H9 (cell line): ENCODE data around the gene PRRC2B. TPM values are rescaled to one million over a fixed set of nuclear protein-coding genes. Genes with fewer than 3 reads are reported as not detected.

ENCODE experiments used
- DNase-seq: peaks from one replicate; pipeline ENCODE4 v3.0.0-alpha.2; 2017
- H2AFZ ChIP-seq: one replicate; pipeline ENCODE4 v1.6.1; 2013; ENCODE audit warnings: mild to moderate bottlenecking, low read length, control low read depth, moderate library complexity
- H2AK5ac ChIP-seq: 2 replicates; pipeline ENCODE4 v1.6.1; 2013; ENCODE audit warnings: low read length, control low read depth, mixed read lengths; ENCODE audit not compliant: insufficient read length
- H2BK120ac ChIP-seq: one replicate; pipeline ENCODE4 v1.6.1; 2013; ENCODE audit warnings: low read depth, mild to moderate bottlenecking, low read length, control low read depth, inconsistent platforms; ENCODE audit not compliant: poor library complexity, severe bottlenecking
- H2BK12ac ChIP-seq: 2 replicates; pipeline ENCODE4 v1.6.1; 2013; ENCODE audit warnings: low read length, control low read depth, mixed read lengths, low read depth; ENCODE audit not compliant: insufficient read length
- H2BK15ac ChIP-seq: 2 replicates; pipeline ENCODE4 v1.6.1; 2013; ENCODE audit warnings: low read depth, low read length, control low read depth
- H2BK20ac ChIP-seq: one replicate; pipeline ENCODE4 v1.6.1; 2013; ENCODE audit warnings: low read depth, mild to moderate bottlenecking, low read length, control low read depth, inconsistent platforms; ENCODE audit not compliant: poor library complexity, severe bottlenecking
- H2BK5ac ChIP-seq: 2 replicates; pipeline ENCODE4 v1.6.1; 2013; ENCODE audit warnings: low read length, control low read depth, mixed read lengths; ENCODE audit not compliant: insufficient read length
- H3K14ac ChIP-seq: 2 replicates; pipeline ENCODE4 v1.6.1; 2013; ENCODE audit warnings: low read length, control low read depth; ENCODE audit not compliant: insufficient read depth
- H3K18ac ChIP-seq: 2 replicates; pipeline ENCODE4 v1.6.1; 2013; ENCODE audit warnings: low read depth, mild to moderate bottlenecking, mixed read lengths, low read length, control low read depth; ENCODE audit not compliant: insufficient read length
- H3K23ac ChIP-seq: 2 replicates; pipeline ENCODE4 v1.6.1; 2013; ENCODE audit warnings: low read length, control low read depth, mixed read lengths, low read depth; ENCODE audit not compliant: insufficient read length
- H3K23me2 ChIP-seq: 2 replicates; pipeline ENCODE4 v1.6.1; 2013; ENCODE audit warnings: low read depth, mild to moderate bottlenecking, mixed read lengths, low read length, control low read depth; ENCODE audit not compliant: insufficient read length, poor library complexity, severe bottlenecking
- H3K27ac ChIP-seq: 2 replicates; pipeline ENCODE4 v1.5.1; 2013; ENCODE audit warnings: low read length, control low read depth, mixed read lengths, low read depth; ENCODE audit not compliant: insufficient read length
- H3K27me3 ChIP-seq: 2 replicates; pipeline ENCODE4 v1.6.1; 2013; ENCODE audit warnings: low read length, control low read depth, inconsistent platforms; ENCODE audit not compliant: insufficient read depth
- H3K4ac ChIP-seq: 2 replicates; pipeline ENCODE4 v1.6.1; 2013; ENCODE audit warnings: low read depth, mild to moderate bottlenecking, control low read depth, inconsistent platforms, low read length, moderate library complexity
- H3K4me1 ChIP-seq: 2 replicates; pipeline ENCODE4 v1.6.1; 2013; ENCODE audit warnings: low read length, control low read depth, inconsistent platforms; ENCODE audit not compliant: insufficient read depth
- H3K4me2 ChIP-seq: 2 replicates; pipeline ENCODE4 v1.6.1; 2013; ENCODE audit warnings: low read length, control low read depth, mixed read lengths; ENCODE audit not compliant: insufficient read length, insufficient read depth
- H3K56ac ChIP-seq: 2 replicates; pipeline ENCODE4 v1.6.1; 2013; ENCODE audit warnings: low read depth, mild to moderate bottlenecking, mixed read lengths, low read length, control low read depth; ENCODE audit not compliant: insufficient read length
- H3K79me1 ChIP-seq: 2 replicates; pipeline ENCODE4 v1.6.1; 2013; ENCODE audit warnings: low read depth, mild to moderate bottlenecking, moderate library complexity, low read length, control low read depth, inconsistent platforms; ENCODE audit not compliant: insufficient read depth, poor library complexity, severe bottlenecking
- H3K79me2 ChIP-seq: 2 replicates; pipeline ENCODE4 v1.6.1; 2013; ENCODE audit warnings: low read length, control low read depth, inconsistent platforms; ENCODE audit not compliant: insufficient read depth
- H3K9ac ChIP-seq: 2 replicates; pipeline ENCODE4 v1.6.1; 2013; ENCODE audit warnings: low read length, control low read depth, mixed read lengths; ENCODE audit not compliant: insufficient read length; ENCODE audit errors: extremely low read depth
- H3K9me3 ChIP-seq: one replicate; pipeline ENCODE4 v1.6.1; 2013; ENCODE audit warnings: low read depth, low read length, inconsistent platforms; ENCODE audit not compliant: control insufficient read depth
- H3T11ph ChIP-seq: one replicate; pipeline ENCODE4 v1.6.1; 2013; ENCODE audit warnings: mild to moderate bottlenecking, low read length, control low read depth, inconsistent platforms
- H4K20me1 ChIP-seq: one replicate; pipeline ENCODE4 v1.6.1; 2013; ENCODE audit not compliant: control insufficient read depth, insufficient read length, insufficient read depth
- H4K5ac ChIP-seq: 2 replicates; pipeline ENCODE4 v1.6.1; 2013; ENCODE audit warnings: low read depth, mild to moderate bottlenecking, mixed read lengths, low read length, control low read depth; ENCODE audit not compliant: insufficient read length
- H4K8ac ChIP-seq: replicated peaks from 2 replicates; pipeline ENCODE4 v1.6.1; 2013; ENCODE audit warnings: low read length, control low read depth, mixed read lengths, low read depth; ENCODE audit not compliant: insufficient read length
- H4K91ac ChIP-seq: 2 replicates; pipeline ENCODE4 v1.6.1; 2013; ENCODE audit warnings: low read depth, mild to moderate bottlenecking, moderate library complexity, mixed read lengths, low read length, control low read depth; ENCODE audit not compliant: insufficient read length
- H3K27ac Mint-ChIP-seq, 3 experiments: 2 replicates in 2 of 3; 3 replicates in 1 of 3; pipeline ENCODE4 v1.8.0; 2020 to 2021; ENCODE audit warnings: mixed read lengths in 3 of 3, mild to moderate bottlenecking in 1 of 3, moderate library complexity in 1 of 3
- H3K27me3 Mint-ChIP-seq: 2 replicates; pipeline ENCODE4 v1.8.0; 2021; ENCODE audit warnings: low read depth, mild to moderate bottlenecking, moderate library complexity, mixed read lengths
- H3K36me3 Mint-ChIP-seq, 3 experiments: 2 replicates in 2 of 3; 3 replicates in 1 of 3; pipeline ENCODE4 v1.8.0; 2020 to 2021; ENCODE audit warnings: low read depth in 3 of 3, mixed read lengths in 3 of 3; ENCODE audit not compliant: insufficient read depth in 1 of 3
- H3K4me1 Mint-ChIP-seq, 2 experiments: 2 replicates each; pipeline ENCODE4 v1.8.0; 2020; ENCODE audit warnings: mixed read lengths in 2 of 2
- H3K4me3 Mint-ChIP-seq, 2 experiments: 2 replicates in 1 of 2; 3 replicates in 1 of 2; pipeline ENCODE4 v1.8.0; 2020 to 2021; ENCODE audit warnings: mild to moderate bottlenecking in 2 of 2, mixed read lengths in 2 of 2, moderate library complexity in 1 of 2
- H3K9me3 Mint-ChIP-seq, 2 experiments: 2 replicates in 1 of 2; 3 replicates in 1 of 2; pipeline ENCODE4 v1.8.0; 2020; ENCODE audit warnings: mild to moderate bottlenecking in 2 of 2, mixed read lengths in 2 of 2, moderate library complexity in 1 of 2
- CTCF ChIP-seq: fragments of 200-600 bp; sonication (generic); conservative IDR thresholded peaks from 3 replicates; pipeline ENCODE4 v1.8.0; 2021; ENCODE audit warnings: antibody characterized with exemption, mild to moderate bottlenecking
- WGBS: extraction: QIAGEN DNeasy Blood & Tissue Kit; methylation state at CpG from one replicate; pipeline ENCODE4 v1.1.7; 2013; ENCODE audit warnings: missing lambda C conversion rate, low lambda C conversion rate, mixed read lengths; ENCODE audit not compliant: insufficient read length; ENCODE audit errors: extremely low coverage; 5-methylcytosine and 5-hydroxymethylcytosine counted together
- total RNA-seq: library from RNA; stranded (reverse); gene quantifications from 2 replicates; pipeline ENCODE4 v1.2.1, GENCODE V29; 2021

Gene PRRC2B
- total RNA-seq, 1 experiment from 2014 or later = 251 TPM

DNA sequence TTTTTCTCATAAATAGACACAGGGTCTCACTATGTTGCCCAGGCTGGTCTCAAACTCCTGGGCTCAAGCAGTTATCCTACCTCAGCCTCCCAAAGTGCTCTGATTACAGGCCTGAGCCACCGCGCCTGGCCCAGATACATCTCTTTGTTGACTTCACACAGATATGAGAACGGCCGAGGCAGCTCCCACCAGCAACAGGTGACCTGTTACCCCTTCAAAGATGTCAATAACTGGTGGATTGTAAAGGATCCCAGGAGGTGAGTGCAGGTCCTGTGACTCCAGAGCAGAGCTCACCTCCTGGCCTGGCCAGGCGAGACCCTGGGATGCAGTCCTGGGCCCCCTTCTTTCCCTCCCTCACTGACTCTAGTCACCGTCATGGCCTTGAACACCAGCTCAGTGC, 118.0 kb downstream of the PRRC2B start:
- Histone ChIP-seq H3K27me3 (no peaks in the 10 kb centered on the region), H3K9me3 (no peaks in the 10 kb centered on the region), H3K79me2 (no peaks in the 10 kb centered on the region), H2BK12ac (no peak overlapping the region), H2BK15ac (no peak overlapping the region), H3K27ac (no peak overlapping the region), H2BK20ac (no peak overlapping the region), H2BK120ac (no peak overlapping the region), H3K4ac (no peak overlapping the region), H3T11ph (no peak overlapping the region), H3K9ac (no peak overlapping the region), H3K56ac (no peak overlapping the region), H3K18ac (no peak overlapping the region), H4K8ac (no peak overlapping the region), H2BK5ac (no peak overlapping the region), H3K79me1 (no peaks in the 10 kb centered on the region), H4K91ac (no peak overlapping the region), H4K5ac (no peak overlapping the region), H3K14ac (no peak overlapping the region), H4K20me1 (no peaks in the 10 kb centered on the region), H2AK5ac (no peak overlapping the region), H3K4me2 (no peak overlapping the region), H3K4me1 (no peaks in the 10 kb centered on the region), H3K23ac (no peak overlapping the region), H2AFZ (no peak overlapping the region), H3K23me2 (no peaks in the 10 kb centered on the region)
- no peak for TF ChIP-seq CTCF
- no peak for DNase-seq
- Mint-ChIP-seq H3K4me1 (no peaks in the 10 kb centered on the region), H3K4me3 (no peak overlapping the region), H3K9me3 (no peaks in the 10 kb centered on the region), H3K27me3 (no peaks in the 10 kb centered on the region), H3K36me3 (peaks cover 9 to 68% (median 31%) of the 10 kb centered on the region in 3 experiments), H3K27ac (no peak overlapping the region)
- WGBS = no CpG with 5 or more reads among the region's 6 CpGs
